Adrenal gland (tissue), 5 donors: ENCODE measurements around the gene CELF5.

Source experiments
- POLR2A ChIP-seq, 2 donors: fragments of 450-650 bp; IDR thresholded peaks; one replicate each; pipeline ENCODE4 v1.6.1; 2017; ENCODE audit warnings: antibody characterized with exemption in 2 of 2, mild to moderate bottlenecking in 2 of 2, moderate library complexity in 1 of 2
- TF ChIP-seq, protein P1 (sequence below), 6 experiments: fragments of 450-650 bp in 4 of 6; fragments of 200-600 bp in 2 of 6; sonication (generic) in 1 of 6; IDR thresholded peaks; 1 replicate in 5 of 6; 2 replicates in 1 of 6; pipeline versions ENCODE4 v1.5.1 to v1.8.0; 2016 to 2021; ENCODE audit warnings: antibody characterized with exemption in 6 of 6, mild to moderate bottlenecking in 2 of 6, moderate library complexity in 1 of 6
- donor health status: DM: no; HTN: no; CAD: no.

DNA sequence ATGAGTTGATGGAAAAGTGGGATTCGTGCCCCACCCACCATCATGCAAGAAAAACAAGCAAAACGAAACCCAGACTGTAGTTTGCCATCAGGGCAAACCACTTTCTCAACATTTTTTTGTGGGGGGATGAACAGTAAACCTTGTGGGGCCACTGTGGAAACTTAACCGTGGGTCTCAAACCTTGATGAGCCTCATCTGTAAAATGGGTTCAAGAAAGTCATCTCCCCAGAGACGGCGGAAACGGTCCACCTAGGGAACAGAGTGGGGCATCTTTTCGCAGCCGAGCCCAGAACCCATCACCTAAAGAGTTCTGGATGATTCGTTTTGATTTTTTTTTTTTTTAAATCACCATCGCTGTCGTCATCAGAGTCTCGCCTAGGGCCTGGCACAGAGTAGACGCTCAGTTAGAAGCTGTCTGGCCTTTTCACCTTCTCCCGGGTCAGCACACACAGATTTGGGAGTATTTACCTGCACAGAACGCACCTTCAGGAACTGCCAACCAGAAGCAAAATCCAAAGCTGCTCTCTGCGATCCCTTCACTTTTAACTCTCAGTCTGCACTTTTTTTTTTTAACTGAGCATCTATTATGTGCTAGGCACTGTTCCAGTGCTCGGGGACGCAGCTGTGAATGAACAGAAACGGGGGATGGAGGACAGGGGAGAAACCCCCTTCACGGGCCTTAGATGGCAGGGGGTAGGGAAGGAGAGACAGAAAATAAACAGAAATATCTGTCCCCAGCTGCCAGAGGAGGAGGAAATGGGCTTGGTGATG is 69.8 kb downstream of the CELF5 start:
- TF ChIP-seq, protein P1, sequence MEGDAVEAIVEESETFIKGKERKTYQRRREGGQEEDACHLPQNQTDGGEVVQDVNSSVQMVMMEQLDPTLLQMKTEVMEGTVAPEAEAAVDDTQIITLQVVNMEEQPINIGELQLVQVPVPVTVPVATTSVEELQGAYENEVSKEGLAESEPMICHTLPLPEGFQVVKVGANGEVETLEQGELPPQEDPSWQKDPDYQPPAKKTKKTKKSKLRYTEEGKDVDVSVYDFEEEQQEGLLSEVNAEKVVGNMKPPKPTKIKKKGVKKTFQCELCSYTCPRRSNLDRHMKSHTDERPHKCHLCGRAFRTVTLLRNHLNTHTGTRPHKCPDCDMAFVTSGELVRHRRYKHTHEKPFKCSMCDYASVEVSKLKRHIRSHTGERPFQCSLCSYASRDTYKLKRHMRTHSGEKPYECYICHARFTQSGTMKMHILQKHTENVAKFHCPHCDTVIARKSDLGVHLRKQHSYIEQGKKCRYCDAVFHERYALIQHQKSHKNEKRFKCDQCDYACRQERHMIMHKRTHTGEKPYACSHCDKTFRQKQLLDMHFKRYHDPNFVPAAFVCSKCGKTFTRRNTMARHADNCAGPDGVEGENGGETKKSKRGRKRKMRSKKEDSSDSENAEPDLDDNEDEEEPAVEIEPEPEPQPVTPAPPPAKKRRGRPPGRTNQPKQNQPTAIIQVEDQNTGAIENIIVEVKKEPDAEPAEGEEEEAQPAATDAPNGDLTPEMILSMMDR (IDR thresholded peaks at IDR 0.05): no peak
- no peak for TF ChIP-seq POLR2A (IDR thresholded peaks at IDR 0.05)
